Nucleus accumbens (tissue), 56 donors: Measurements from ENCODE around the gene APOE.

Source experiments
- DNase-seq, 56 donors: peaks; one replicate each; lab custom pipeline; 2025; lab: John Stamatoyannopoulos, UW

APOE gene

DNA sequence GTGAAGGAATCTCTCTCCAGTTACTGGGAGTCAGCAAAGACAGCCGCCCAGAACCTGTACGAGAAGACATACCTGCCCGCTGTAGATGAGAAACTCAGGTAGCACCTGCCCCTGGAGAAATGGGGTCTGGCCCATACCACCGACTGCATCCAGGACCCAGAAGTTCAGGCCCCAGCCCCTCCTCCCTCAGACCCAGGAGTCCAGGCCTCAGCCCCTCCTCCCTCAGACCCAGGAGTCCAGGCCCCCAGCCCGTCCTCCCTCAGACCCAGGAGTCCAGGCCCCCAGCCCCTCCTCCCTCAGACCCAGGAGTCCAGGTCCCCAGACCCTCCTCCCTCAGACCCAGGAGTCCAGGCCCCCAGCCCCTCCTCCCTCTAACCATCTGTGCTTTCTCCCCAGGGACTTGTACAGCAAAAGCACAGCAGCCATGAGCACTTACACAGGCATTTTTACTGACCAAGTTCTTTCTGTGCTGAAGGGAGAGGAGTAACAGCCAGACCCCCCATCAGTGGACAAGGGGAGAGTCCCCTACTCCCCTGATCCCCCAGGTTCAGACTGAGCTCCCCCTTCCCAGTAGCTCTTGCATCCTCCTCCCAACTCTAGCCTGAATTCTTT lies 43.3 kb downstream of the APOE start:
- DNase-seq: no peak

DNA sequence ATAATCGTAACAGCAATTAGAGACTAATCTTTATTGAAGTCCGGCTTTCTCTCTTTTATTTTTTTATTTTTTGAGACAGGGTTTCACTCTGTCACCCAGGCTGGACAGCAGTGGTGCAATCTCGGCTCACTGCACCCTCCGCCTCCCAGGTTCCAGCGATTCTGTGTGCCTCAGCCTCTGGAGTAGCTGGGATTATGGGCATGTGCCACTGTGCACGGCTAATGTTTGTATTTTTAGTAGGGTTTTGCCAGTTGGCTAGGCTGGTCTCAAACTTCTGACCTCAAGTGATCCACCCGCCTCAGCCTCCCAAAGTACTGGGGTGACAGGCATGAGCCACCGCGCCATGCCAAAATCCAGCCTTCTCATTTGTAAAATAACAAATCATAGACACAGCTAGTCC lies 44.0 kb downstream of the APOE start:
- DNase-seq: no peak

DNA sequence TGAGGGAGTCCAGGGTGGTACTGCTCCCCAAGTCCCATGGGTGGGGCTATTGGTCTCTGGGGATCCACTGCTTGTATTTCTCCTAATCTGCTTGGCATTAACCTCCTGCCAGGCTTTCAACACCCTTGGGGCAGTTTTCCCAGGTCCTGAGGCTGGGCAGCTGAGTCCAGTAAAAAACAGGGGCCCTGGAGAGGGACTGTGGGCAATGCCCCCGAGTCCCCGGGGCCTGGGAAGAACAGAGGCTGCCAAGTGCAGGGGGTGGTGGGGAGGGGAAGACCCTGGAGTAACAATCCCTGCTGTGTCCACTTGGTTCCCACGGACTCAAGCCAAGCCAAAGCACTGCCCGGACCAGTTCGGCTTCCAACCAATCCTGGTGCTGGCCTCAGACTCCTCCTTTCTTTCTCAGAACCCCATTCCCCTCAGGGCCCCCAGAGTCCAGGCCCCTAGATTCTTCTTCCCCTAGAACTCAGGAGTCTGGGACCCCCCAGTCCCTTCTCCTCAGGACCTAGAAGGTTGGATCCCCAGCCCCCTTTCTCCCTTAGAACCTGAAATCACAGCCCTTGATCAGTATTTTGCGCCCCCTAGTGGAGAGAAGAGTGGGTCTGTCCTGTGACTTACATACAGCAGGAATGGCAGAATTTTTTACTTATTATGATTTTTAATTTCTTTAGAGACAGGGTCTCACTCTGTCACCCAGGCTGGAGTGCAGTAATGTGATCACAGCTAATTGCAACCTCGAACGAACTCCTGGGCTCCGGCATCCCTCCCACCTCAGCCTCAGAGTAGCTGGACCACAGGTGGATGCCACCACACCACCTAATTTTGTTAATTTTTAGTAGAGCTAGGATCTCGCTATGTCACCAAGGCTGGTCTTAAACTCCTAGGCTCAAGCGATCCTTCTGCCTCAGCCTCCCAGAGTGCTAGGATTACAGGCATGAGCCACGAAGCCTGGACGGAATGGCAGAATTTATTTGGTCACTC lies 45.9 kb downstream of the APOE start:
- peak; percentile 13 to 91 (median 70) for DNase-seq

DNA sequence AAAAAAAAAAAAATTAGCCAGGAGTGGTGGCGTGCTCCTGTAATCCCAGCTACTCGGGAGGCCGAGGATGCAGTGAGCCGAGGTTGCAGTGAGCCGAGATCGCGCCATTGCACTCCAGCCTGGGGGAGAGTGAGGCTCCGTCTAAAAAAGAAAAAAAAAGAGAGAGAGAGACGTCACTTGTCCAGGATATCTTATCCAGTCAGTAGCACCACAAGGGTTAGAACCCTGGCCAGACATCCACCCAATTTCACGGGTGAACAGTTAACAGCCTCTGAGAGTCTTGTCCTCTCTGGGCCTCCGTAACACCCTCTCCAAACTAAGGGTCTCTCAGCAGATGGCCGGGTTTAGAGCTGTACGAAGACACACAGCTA lies 48.7 kb downstream of the APOE start:
- no peak for DNase-seq

DNA sequence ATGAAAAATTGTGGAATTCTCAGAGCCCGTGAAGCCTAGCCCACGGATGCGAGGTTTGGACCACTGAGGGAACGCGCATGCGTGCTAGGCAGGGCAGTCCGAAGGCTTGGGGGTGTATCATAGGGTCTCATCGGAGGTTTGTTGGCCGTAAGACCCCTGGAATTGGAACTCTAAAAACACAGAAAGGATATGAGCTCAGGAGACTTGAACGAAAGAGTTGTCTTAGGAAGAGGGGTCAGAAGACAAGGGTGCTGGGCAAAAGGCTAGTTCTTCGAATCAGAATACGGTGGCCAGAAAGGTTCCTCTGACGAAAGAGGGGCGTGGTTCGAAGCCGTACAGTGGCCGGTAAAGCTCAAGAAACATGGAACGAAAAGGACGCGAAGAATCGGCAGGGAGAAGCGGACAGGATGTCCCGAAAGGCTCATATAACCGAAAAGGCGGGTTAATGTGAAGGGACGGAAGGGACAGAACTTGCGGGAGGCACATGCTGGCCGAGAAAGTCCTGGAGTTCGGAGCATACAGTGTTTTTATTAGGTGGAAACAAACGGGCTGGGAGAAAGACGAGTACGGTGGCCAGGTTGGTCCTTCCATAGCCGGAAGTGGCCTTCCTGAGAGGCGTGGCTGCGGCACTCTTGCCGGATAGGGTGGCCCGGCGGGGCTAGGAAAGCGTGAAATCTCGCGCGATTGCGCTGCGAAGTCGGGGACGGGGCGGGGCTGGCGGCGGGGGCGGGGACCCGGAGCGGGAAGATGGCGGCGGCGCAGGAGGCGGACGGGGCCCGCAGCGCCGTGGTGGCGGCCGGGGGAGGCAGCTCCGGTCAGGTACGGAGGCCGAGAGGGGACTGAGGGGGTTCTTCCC lies 49.3 kb downstream of the APOE start, which contains the start of gene CLPTM1:
Gene CLPTM1 (plus strand): TSS at position 732 of the 856 bp plus-strand sequence. CDS start 16 bp downstream, at position 748.
- peak in 55 of 56 donors; percentile 78 to 98 (median 94) for DNase-seq

DNA sequence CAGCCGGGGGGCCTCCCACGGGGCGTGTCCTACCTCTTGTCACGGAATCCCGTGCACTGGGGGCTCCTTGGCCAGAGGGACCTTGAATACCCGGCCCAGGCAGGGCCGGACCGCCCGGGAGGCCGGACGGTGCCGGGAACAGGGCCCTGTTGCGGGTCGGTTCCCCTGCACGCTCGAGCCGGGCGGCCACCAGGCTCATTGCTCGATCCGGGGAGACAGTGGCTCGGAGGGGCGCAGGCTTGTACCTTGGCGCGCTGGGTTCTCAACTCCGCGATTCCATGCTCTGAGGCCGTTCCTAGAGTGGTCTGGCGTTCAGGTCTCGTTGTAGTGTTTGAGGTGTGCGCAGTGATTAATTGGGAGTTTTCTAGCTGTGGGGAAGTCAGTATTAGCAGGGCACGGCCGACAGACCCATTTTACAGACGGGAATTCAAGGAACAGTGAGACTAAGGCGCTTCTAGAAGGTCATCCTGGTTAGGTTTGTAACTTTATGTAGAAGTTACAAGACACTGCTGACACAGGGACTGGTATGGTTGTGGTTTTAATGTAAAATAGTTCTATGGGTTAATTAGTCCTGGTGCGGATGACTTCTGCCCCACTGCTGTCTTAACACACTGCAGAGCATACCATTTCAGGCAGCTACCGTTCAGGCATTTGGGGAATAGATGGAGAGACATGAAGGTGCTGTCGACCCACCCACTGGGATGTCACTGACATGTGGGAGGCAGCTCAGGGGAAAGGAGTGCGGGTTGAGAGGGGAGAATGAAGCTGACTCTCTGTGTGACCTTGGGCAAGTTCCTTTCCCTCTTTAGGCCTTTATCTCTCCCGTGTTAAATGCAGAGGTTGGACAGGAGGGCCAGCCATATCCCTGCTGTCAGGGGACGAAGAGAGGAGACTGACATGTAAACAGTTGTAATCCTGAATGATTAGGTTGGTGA lies 50.2 kb downstream of the APOE start:
- DNase-seq: peak in 7 of 56 donors; percentile 7 to 38 (median 15)

DNA sequence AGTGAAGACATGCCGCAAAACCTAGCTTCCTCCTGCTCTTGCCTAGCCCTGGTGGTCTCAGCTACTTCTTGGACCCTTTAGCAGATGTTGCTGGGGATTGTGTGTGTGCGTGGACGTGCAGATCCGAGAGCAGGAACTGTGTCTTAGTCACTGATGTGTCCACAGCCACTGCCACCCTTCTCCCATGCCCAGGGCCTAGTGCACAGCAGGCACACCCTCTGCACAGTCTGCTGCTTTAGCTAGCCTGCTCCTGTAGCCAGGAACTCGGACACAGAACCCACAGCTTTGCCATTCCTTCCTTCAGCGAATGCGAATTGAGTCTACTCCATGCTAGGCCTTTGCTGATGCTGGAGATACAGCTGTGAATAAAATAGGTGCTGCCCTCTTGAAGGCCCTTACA lies 51.9 kb downstream of the APOE start:
- DNase-seq: no peak

DNA sequence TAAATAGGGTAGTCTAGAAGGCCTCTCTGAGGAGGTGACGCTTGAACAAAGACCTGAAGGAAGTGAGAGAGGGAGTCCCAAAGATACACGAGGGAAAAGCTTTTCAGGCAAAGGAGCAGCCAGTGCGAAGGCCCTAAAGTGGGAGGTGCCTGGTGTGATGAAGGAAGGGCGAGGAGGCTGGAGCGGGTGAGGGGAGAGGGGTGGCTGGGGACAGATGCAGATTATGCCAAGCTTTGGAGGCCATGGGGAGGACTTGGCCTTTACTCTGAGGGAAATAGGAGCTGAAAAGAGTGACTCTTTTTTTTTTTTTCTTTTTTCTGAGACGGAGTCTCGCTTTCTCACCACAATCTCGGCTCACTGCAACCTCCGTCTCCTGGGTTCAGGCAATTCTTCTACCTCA lies 52.5 kb downstream of the APOE start:
- no peak for DNase-seq
